GM12892 (cell line): ENCODE data around the gene CBR3.

Experiments
- POLR2A ChIP-seq: IDR thresholded peaks from 2 replicates; pipeline ENCODE4 v1.6.1; 2011; ENCODE audit warnings: low read depth, low read length, control low read depth
- POLR2AphosphoS5 ChIP-seq: IDR thresholded peaks from 2 replicates; pipeline ENCODE4 v1.6.1; 2011; ENCODE audit warnings: low read depth, low read length, control low read depth
- TAF1 ChIP-seq: IDR thresholded peaks from 2 replicates; pipeline ENCODE4 v1.6.1; 2011; ENCODE audit warnings: low read depth, mild to moderate bottlenecking, control low read depth, low read length, borderline replicate concordance

- TF ChIP-seq POLR2AphosphoS5 (no peak), POLR2A (no peak), TAF1 (no peak)
Measured at GRCh38 chr21:36188081-36188681, 53.3 kb downstream of the CBR3 start.
